Spleen (tissue), 7 donors: ENCODE measurements around the gene NEDD9.

ENCODE experiments used
- CTCF ChIP-seq, 11 experiments: fragments of 200-600 bp in 7 of 11; fragments of 450-650 bp in 4 of 11; sonication (generic) in 4 of 11; IDR thresholded peaks in 8 of 11; conservative IDR thresholded peaks in 3 of 11; 1 replicate in 7 of 11; 2 replicates in 4 of 11; pipeline versions ENCODE4 v1.4.0 to v1.8.0; 2016 to 2021; ENCODE audit warnings: antibody characterized with exemption in 11 of 11, inconsistent platforms in 4 of 11, mild to moderate bottlenecking in 1 of 11
- POLR2A ChIP-seq, 3 donors: fragments of 450-650 bp; IDR thresholded peaks; one replicate each; pipeline ENCODE4 v1.5.1; 2017; ENCODE audit warnings: antibody characterized with exemption in 3 of 3, mild to moderate bottlenecking in 1 of 3
- donor health status: DM: no; HTN: no; CAD: no; lungs with moderate emphysema.
- donor health status: DM: no; HTN: no; CAD: no.
- donor health status: DM: no; HTN: no; CAD: no.

GRCh38 chr6:11214901-11215300, 17.6 kb downstream of the NEDD9 start:
- no peak for TF ChIP-seq CTCF (IDR thresholded peaks at IDR 0.05 in 8 of 11, conservative IDR thresholded peaks at IDR 0.05 in 3 of 11)
- no peak for TF ChIP-seq POLR2A (IDR thresholded peaks at IDR 0.05)
